Inflammatory macrophage treated with lipopolysaccharide for 4 hours (primary cell): Measurements from ENCODE around the gene POLR3E.

Source experiments
- DNase-seq: peaks from one replicate; pipeline ENCODE4 v3.0.0-alpha.2; 2020

The POLR3E gene

GRCh38 chr16:22369221-22369811 is 72.1 kb downstream of the POLR3E start:
- DNase-seq, result peak; percentile 48

GRCh38 chr16:22370038-22370820 is 73.0 kb downstream of the POLR3E start:
- no peak for DNase-seq

- DNase-seq, result no peak
Observed at GRCh38 chr16:22372882-22373661, 75.9 kb downstream of the POLR3E start.

- DNase-seq, result no peak
Observed at GRCh38 chr16:22373662-22374310, 76.6 kb downstream of the POLR3E start.

- peak; percentile 98 for DNase-seq
Observed at GRCh38 chr16:22374311-22375116, 77.3 kb downstream of the POLR3E start, which contains the start of gene CDR2. Gene CDR2, minus strand, starts transcription at chr16:22374619. Its CDS starts 310 bp downstream, at chr16:22374309.

GRCh38 chr16:22375117-22375962 is 78.1 kb downstream of the POLR3E start:
- no peak for DNase-seq

- no peak for DNase-seq
Observed at GRCh38 chr16:22375963-22376640, 78.9 kb downstream of the POLR3E start.

GRCh38 chr16:22379656-22380055 is 82.4 kb downstream of the POLR3E start:
- DNase-seq, result no peak

GRCh38 chr16:22380529-22380928 is 83.3 kb downstream of the POLR3E start:
- no peak for DNase-seq

- no peak for DNase-seq
Observed at GRCh38 chr16:22381392-22381791, 84.2 kb downstream of the POLR3E start.

- DNase-seq, result no peak
Observed at GRCh38 chr16:22383827-22384226, 86.6 kb downstream of the POLR3E start.
